LHCN-M2 (cell line): ENCODE measurements around the gene MYCT1. TPM values are rescaled to one million over a fixed set of nuclear protein-coding genes. Genes with fewer than 3 reads are reported as not detected.

Experiments
- DNase-seq: peaks from one replicate; pipeline ENCODE4 v3.0.0-alpha.2; 2012; ENCODE audit warnings: low read depth
- total RNA-seq: library from RNA; depleted of rRNA; stranded (reverse); fragments of >200 nt; gene quantifications from 2 replicates; pipeline ENCODE4 v1.2.3, GENCODE V29; 2014; rRNA removed

The MYCT1 gene
- total RNA-seq, 1 experiment from 2014 or later, result not detected

DNA sequence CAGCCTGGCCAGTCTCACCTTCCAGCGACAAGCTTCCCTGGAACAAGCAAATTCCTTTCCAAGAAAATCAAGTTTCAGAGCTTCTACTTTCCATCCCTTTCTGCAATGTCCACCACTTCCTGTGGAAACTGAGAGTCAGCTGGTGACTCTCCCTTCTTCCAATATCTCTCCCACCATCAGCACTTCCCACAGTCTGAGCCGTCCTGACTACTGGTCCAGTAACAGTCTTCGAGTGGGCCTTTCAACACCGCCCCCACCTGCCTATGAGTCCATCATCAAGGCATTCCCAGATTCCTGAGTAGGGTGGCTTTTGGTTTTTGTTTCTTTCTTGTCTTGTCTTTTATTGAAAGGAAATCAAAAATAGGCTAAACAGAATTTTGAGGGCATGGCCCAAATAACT is 24.3 kb downstream of the MYCT1 start:
- DNase-seq, result no peak

DNA sequence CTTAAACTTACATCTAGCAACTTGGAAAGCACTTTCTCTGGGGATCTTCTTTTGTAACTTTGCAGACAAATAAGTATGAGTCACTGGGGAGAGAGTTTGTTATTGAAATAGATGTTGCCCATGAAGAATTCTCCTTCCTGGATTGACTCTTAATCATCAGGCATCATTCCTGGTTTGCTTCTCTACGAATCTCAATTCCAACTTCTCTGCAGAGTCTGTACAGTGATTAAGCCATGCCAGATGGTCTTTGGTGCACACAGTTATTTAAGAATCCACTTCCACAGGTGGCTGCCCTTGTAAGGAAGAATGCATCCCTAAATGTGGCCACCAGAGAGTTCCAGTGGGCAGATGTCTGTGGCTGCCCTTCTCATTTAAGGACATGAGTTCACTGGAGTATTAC is 25.7 kb downstream of the MYCT1 start:
- peak; percentile 86 for DNase-seq

DNA sequence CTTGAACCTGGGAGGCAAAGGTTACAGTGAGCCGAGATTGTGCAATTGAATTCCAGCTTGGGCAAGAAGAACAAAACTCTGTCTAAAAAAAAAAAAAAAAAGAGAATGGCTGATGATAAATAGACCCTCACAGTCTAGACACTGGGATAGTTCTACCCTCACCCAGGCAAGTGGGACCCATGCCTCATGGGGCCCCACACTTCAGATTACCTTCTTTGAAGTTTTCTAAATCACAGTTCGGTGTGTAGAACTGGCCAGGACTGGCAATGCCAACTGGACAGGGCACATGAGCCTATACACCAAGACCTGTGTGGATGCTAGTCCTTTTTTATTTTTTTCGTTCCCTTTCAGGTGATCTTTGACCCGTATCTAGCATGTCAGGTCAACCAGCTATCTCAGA is 28.6 kb downstream of the MYCT1 start:
- no peak for DNase-seq

DNA sequence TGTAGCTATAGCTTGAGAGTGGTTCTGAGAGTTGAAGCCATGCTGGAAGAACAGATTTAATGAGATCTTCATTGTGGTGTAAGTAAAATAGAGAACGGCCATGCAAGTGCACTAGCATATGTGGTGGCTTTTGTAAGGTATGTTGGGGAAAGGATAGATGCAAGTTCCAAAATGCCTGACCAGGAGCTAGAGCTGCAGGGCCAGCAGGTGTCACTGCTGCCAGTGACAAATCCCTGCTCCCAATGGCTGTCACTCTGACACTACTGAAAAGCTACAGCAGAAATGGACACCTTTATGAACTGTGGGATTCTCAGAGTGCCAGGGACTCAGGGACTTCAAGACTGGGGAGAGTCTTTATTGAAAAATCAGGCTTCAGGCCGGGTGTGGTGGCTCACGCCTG is 29.8 kb downstream of the MYCT1 start:
- no peak for DNase-seq

DNA sequence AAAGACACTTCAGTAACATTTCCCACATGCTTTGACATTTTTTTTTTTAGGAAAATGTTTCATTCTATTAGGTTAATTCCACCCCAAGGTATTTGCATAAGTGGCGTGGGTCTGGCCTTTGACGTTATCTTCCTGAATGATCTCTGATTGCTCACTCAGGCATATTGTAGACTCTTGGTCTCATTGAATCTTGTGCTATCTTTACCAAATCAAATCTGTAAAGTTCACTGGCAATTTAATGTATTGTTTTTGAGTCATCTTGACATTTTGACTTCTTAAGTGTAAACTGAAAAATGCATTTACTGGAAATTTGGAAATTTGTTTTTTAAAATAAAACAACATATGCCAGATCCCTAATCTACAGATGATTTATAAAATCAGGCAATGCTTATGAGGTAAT is 36.9 kb downstream of the MYCT1 start:
- DNase-seq, result no peak

DNA sequence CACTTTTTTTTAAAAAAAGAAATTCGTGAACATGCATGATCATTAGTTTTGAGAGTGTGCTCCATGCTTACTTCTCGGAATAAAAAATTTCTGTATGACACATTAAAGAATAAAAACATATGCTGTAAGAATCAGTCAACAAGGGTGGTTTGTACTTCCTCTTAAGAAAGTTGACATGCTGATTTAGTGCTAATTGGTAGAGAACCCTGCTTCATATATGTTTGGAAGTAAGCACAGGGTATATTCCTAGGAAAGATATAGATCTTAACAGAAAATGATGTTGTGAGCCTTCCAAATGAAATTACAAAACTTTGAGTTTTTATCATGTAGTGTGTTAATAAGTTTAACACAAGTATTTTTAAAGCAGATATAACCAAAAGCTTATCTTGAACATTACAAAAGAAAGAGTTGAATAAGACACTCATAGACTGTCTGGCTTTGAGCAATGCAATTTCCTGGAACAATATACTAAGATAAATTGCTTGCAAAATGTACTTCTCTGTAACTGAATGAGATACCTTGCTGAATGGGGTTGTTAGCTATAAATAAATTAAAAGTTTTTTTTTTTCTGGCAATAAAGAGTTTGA is 39.1 kb downstream of the MYCT1 start:
- DNase-seq, result no peak

DNA sequence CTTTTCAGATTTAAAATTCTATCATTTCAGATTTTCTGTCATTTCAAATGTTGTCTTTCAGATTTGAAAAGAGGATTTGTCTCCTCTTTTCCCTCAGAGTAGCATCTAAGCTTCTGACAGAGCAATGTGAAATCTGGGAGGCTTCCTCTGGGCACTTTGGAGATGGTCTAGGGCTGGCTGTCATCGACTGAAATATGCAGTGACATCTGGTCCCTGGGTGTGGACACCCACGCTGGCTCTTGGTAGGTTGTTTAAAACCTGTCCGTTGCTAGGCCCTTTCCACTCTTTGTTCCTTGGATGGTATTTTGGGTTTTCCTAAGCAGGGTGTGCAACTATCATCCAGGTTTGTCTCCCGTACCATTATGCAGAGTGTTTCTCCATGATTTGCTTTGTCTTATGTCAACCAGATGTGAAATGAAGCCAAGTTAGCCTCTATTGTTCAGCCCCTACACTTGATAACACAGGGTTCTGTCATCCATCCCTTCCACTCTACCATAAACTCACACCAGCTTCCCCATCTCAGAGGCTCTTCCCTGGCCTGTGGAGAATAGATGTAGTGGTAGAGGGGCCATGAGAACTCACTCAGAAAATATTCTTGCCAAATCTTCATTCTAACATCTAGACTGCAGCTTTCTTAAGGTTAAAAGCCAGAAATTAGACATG is 47.9 kb downstream of the MYCT1 start:
- DNase-seq, result no peak

DNA sequence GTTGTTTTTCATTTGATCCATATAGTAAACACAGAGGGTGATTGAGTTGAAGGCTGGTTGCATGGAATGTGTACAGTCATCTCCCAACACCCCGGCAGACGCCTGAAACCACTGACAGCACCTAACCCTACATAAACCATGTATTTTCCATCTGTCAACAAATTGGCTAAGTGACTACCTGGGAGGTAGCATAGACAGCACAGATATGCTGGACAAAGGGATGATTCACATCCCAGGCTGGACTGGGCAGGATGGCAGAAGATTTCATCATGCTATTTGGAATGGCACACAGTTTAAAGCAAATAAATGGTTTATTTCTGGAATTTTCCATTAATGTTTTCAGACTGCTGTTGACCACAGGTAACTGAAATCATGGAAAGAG is 48.5 kb downstream of the MYCT1 start:
- peak; percentile 14 for DNase-seq

DNA sequence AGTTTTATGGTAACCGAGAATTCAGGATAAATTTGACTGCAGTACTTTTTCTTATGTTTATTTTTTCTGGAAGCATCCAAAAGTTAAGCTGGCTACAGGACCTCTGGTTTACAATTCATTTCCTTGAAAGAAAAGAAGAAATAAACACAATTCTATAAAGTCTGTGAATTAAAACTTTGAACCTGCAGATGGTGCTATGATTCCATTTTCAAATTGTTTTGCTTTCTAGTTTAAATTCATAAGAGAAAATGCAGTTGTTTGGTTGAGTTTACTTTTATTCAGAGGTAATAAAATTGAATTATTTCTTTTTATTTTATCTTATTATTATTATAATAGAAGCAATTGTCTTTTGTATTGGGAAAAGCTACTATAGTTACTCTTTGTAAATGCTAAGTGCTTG is 51.1 kb downstream of the MYCT1 start:
- peak; percentile 9 for DNase-seq

DNA sequence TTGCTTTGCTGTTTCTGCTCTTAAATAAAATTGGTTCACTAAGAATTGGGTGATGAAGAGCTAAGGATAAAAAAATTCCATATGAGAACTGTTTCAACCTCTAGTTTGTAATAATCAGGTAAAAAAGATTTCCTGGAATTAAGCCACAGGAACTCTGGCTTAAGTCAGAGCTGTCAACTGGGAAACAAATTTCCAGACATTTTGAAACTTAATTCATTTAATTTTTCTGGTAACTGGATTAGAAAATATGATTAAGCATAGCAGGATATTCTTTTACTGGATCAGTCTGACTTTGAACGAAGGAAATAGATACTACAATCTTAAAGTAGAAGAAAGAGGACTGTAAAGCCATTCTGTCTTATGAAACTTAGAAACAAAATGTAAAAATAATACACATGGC is 51.6 kb downstream of the MYCT1 start:
- DNase-seq, result no peak

DNA sequence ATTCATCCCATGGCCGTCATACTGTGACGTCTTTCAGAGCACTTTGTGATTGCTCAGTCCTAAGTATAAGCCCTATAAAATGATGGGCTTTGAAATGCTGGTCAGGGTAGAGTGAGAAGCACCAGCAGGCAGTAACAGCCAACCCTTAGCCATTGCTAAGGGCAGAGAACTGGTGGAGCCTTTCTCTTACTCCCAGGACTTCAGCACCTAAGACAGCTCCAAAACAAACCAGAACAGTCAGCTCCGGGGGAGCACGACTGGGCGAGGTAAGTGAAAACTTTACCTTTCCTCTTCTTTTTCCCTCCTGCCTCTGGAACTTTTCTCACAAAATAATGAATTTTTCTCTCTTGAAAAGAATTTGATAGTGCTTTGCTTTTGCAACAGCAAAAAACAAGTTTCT is 53.0 kb downstream of the MYCT1 start, which contains the start of gene VIP:
VIP (plus strand) TSS at position 104 of the 400 bp plus-strand sequence. CDS start 1,381 bp downstream, outside the sequence.
- peak; percentile 43 for DNase-seq

DNA sequence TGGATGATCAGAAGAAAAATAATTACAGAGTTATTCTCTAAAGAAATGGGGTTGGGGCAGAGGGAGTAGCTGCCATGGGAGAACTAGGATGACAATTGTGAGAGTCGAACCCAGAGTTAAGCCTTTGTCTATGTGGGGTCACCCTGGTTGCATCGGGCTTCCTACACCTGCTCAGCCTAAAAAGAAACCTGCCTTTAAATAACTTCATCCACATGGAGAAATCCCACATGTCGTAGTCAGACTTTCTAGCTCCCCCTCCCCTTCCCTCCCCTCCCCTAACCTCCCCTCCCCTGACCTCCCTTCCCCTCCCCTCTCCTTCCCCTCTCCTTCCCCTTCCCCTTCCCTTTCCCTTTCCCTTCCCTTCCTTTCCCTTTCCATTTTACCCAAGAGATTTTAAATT is 67.6 kb downstream of the MYCT1 start:
- DNase-seq, result no peak

DNA sequence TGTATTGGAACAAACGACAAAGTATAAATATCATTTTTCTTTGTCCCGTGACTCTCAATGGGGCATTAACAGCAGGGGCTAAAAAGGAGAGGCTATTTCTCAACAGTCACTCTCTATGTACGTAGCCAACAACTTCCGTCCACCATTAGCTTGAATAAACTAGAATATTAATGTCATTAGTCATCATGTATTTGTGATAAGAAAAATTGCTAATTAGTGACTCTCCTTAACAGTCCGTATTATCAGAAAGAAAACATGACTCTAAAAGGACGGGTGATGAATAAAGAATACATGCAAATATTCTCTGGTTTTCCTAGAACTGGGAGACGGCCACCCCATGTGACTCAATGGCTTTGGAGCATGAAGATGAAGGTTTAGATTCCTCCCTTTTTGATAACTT is 71.5 kb downstream of the MYCT1 start:
- no peak for DNase-seq

DNA sequence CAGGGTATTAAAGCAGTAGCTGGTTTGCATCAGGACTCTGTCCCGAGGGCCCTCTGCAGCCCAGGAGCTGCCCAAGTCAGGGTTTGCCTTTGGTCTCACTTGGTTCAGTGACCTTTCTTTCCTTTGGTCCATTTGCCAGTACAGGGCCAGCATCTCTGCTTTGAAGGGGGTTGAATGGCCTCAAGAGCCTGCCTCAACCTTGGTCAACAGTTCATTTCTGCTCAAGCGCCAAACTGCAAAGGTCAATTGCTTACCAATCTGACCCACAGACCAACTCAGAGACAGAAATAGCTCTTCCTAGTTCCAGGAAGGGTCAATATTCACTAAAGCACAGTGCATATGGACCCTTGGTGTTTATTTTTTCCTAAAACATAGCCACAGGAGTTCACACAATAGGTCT is 72.3 kb downstream of the MYCT1 start:
- no peak for DNase-seq

DNA sequence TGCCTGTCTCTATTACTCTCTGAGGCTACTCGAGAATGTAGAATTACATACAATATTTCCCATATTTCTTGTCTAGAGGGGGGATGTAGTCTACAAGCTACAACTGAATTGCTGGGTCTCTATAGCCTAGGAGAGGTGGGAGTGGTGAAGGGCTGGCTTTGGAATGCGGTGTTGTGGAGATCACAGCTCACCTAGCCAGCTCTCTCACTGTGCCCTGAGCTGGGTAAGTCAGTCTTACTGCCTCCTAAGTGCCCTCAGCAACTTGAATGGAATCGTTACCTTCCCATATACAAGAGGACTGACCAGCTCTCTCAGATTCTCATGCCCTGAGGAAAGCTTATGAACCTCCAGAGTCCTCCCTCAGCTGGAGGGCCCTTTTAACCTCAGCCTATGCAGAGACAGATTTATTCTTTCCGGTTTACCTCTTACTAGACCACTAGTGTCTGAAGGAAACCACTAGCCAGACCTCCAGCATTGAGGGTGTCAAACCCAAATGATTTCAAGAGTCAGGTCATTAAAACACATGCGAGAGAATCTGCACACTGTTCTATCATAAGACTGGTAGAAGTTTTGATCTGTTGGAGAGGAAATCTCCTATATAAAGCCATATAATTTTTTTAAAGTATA is 73.5 kb downstream of the MYCT1 start:
- DNase-seq, result no peak

Other genes starting within 250 kb of the MYCT1 start
- 47.6 and 55.1 TPM in 2 replicates for gene SYNE1, start 60.5 kb upstream of the MYCT1 start, total RNA-seq
- 0.06 TPM in 1 of 2 replicates, not detected in the other for gene VIP, start 52.9 kb downstream of the MYCT1 start, total RNA-seq